Mucosa of descending colon (tissue), 3 donors: ENCODE data around the gene ADGRG6. TPM values are rescaled to one million over a fixed set of nuclear protein-coding genes. Genes with fewer than 3 reads are reported as not detected.
A peak's percentile ranks its signal among the peaks of the same experiment; 100 is the strongest.

Experiments used
- ATAC-seq: fragments of 200-7000 bp; cut with Tn5 transposase; one replicate; pipeline ENCODE4 v1.9.1; 2020; ENCODE audit warnings: mild to moderate bottlenecking, moderate library complexity
- DNase-seq, 3 donors: peaks; one replicate each; pipeline ENCODE4 v3.0.0-alpha.2; 2020
- H3K36me3 ChIP-seq: fragments of 200-600 bp; one replicate; pipeline ENCODE4 v1.8.0; 2021; ENCODE audit warnings: low read depth, mild to moderate bottlenecking
- H3K4me1 ChIP-seq: fragments of 200-600 bp; one replicate; pipeline ENCODE4 v1.8.0; 2021; ENCODE audit warnings: low read depth, mild to moderate bottlenecking
- H3K4me3 ChIP-seq: fragments of 200-600 bp; one replicate; pipeline ENCODE4 v1.8.0; 2021; ENCODE audit warnings: mild to moderate bottlenecking
- H3K9me3 ChIP-seq: fragments of 200-600 bp; one replicate; pipeline ENCODE4 v1.8.0; 2021; ENCODE audit warnings: mild to moderate bottlenecking
- intact Hi-C, 2 donors: fragments of 100-400 bp; cut with DNase I in 1 of 2; cut with micrococcal nuclease in 1 of 2; formaldehyde crosslinking; loops; one replicate each; pipeline versions ENCODE4 v1.11.0 to v1.11.1; 2022; cut with DNase I, micrococcal nuclease
- total RNA-seq, 3 donors: library from RNA; stranded (reverse); fragmentation: NEBNext Ultra II Directional in 2 of 3; extraction: Animal tissue kit (Norgen Biotek cat#: 25700) in 2 of 3; gene quantifications; one replicate each; pipeline versions ENCODE4 v1.2.1 to v1.2.4, GENCODE V29; 2021 to 2023
- TF ChIP-seq, protein P1 (sequence below): fragments of 200-600 bp; IDR thresholded peaks from one replicate; pipeline ENCODE4 v1.8.0; 2022; ENCODE audit warnings: antibody characterized with exemption, mild to moderate bottlenecking
- donor health status: DM: no; HTN: no; CAD: no; lungs with moderate emphysema.
- donor health status: DM: no; HTN: no; CAD: no.
- donor health status: DM: no; HTN: yes; CAD: no.

ADGRG6 gene
- total RNA-seq, 3 donors from 2014 or later, result 14.1 to 17.6 (median 17.1) TPM

DNA sequence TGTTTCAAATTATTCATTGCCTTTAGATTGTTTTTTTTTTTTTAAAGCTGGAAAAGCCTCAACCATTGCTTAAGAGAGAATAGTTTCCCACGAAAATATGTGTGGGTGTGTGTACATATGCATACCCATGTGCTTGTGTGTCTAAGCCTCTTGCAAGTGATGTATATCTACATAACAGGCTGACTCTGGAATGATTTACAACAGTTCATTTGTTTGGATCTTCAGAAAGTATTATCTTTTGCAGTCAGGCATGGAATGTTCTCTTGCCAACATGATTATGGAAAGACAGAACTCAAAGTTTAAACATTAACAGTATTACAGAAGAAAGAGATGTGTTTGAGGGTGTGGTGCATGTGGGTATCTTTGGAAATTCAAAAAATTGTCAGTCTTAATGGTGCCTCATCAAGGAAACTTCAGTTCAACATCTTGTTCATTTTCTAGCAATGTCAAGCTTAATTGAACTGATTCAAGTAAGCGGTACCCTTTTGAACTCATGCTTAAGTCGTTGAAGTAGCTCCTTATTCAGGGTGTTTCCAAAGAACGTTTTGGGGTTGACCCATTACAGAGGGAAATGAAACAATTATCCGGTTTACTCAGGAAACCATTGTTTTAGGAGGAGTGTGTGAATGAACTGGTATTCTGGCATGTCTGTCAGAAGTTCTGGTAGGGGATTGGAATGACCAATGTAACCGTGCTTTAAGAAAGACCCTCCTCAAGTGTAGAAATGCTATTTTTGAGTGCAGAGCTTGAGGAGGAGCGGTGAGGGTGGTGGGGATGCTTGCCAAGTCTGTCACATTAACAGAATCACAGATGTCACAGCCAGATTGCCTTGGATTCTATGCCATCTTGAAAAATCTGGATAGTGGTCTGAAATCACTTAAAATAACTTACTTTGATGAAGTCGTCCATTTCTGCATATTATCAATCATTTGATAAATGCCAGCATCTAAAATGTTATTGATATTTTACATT, 60.3 kb downstream of the ADGRG6 start:
- TF ChIP-seq, protein P1, sequence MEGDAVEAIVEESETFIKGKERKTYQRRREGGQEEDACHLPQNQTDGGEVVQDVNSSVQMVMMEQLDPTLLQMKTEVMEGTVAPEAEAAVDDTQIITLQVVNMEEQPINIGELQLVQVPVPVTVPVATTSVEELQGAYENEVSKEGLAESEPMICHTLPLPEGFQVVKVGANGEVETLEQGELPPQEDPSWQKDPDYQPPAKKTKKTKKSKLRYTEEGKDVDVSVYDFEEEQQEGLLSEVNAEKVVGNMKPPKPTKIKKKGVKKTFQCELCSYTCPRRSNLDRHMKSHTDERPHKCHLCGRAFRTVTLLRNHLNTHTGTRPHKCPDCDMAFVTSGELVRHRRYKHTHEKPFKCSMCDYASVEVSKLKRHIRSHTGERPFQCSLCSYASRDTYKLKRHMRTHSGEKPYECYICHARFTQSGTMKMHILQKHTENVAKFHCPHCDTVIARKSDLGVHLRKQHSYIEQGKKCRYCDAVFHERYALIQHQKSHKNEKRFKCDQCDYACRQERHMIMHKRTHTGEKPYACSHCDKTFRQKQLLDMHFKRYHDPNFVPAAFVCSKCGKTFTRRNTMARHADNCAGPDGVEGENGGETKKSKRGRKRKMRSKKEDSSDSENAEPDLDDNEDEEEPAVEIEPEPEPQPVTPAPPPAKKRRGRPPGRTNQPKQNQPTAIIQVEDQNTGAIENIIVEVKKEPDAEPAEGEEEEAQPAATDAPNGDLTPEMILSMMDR, result no peak
- intact Hi-C loops, result no loop called here
- Histone ChIP-seq H3K4me1 (no peaks in the 10 kb centered on the region), H3K9me3 (no peaks in the 10 kb centered on the region), H3K36me3 (no peaks in the 10 kb centered on the region), H3K4me3 (no peak overlapping the region)
- DNase-seq, result no peak
- ATAC-seq, result no peak

DNA sequence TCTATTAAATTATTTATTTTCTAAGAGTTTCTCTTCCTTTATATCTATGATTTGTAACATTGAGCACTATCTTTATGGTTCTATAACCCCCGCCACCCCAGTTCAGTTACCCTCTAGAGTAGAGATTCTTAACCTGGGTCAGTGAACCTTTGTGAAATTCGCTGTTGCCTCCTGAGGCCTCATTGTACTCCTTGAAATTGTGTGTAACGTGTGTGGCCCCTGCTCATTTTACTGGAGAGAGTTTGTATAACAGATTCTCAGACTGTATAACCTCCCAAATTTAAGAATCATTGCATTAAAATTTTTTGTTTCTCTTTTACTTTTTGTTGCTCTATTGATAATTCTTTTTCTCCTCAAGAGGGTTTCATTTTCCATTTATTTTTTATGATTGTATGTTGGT, 65.3 kb downstream of the ADGRG6 start:
- Histone ChIP-seq H3K4me3 (no peak overlapping the region), H3K9me3 (no peaks in the 10 kb centered on the region), H3K36me3 (no peaks in the 10 kb centered on the region), H3K4me1 (no peaks in the 10 kb centered on the region)
- DNase-seq (no peak), ATAC-seq (no peak)
- TF ChIP-seq, protein P1, result no peak
- intact Hi-C loops, result no loop called here

DNA sequence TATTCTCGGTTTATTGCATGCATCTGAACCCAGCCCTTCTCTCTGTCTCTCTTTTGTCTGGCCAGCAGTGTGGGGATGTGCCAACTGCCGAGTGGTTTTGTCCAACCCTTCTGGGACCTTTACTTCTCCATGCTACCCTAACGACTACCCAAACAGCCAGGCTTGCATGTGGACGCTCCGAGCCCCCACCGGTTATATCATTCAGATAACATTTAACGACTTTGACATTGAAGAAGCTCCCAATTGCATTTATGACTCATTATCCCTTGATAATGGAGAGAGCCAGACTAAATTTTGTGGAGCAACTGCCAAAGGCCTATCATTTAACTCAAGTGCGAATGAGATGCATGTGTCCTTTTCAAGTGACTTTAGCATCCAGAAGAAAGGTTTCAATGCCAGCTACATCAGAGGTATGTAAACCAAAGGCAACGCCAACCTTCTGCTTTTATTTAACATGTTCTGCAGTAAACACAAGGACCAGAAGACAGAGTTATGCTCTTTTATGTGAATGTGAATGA, 65.8 kb downstream of the ADGRG6 start:
- no peak for DNase-seq
- intact Hi-C loops, result no loop called here
- no peaks in the 10 kb centered on the region for H3K4me1 ChIP-seq
- H3K9me3 ChIP-seq, result no peaks in the 10 kb centered on the region
- H3K4me3 ChIP-seq, result no peak overlapping the region
- H3K36me3 ChIP-seq, result no peaks in the 10 kb centered on the region
- TF ChIP-seq, protein P1, result no peak
- ATAC-seq, result no peak

DNA sequence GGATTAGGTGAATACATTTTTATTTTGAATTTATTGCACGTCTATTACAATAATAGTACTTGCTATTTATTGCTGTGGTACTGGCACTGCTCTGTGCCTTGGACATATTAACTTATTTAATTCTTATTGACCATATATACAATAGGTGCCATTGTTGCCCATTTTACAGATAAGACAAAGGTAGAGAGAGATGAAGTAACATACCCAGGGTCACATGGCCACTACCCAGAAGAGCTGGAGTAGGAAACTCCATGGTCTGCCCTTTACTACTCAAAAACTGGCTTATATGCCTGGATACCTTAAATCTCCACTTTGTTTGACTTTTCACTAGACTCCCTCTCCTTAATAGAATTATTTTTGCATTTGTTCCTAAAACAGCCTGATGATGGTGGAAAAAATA, 67.5 kb downstream of the ADGRG6 start:
- intact Hi-C loops, result no loop called here
- ATAC-seq, result no peak
- no peaks in the 10 kb centered on the region for H3K4me1 ChIP-seq
- DNase-seq, result no peak
- TF ChIP-seq, protein P1, result no peak
- H3K36me3 ChIP-seq, result no peaks in the 10 kb centered on the region
- no peaks in the 10 kb centered on the region for H3K9me3 ChIP-seq
- H3K4me3 ChIP-seq, result no peak overlapping the region

DNA sequence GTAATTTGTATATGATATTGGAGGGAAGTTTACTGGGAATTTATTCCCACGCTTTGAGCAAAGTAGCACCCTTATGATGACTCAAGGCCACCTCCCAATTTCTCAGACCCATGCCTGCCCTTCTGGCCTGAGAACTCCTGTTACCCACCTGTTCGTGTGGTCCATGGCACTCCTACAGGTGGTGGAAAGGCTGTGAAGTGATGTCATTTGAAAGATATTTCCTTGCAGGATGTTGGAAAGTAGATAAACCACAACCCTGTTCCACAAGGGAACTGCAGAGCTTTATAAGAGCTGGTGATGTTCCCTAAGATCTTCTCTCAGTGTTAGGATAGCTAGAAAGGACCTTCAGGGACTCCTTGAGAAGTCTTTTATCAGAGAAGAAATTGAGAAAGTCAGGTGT, 70.5 kb downstream of the ADGRG6 start:
- no peaks in the 10 kb centered on the region for H3K36me3 ChIP-seq
- DNase-seq (no peak), ATAC-seq (peak; percentile 43)
- no peaks in the 10 kb centered on the region for H3K4me1 ChIP-seq
- intact Hi-C loops, result no loop called here
- H3K4me3 ChIP-seq, result no peak overlapping the region
- TF ChIP-seq, protein P1, result no peak
- H3K9me3 ChIP-seq, result no peaks in the 10 kb centered on the region
